DMS 273 treated with DMSO at 0.1 percent for 48 hours (cell line): ENCODE measurements around the gene FIBP.
A peak's percentile ranks its signal among the peaks of the same experiment; 100 is the strongest.
"Not testable (repeated sequence)": the region's sequence is repeated elsewhere in the genome, so short reads cannot be mapped to it uniquely, and the experiment has no call there.

Source experiments
- DNase-seq: peaks from one replicate; lab custom pipeline; 2025; lab: John Stamatoyannopoulos, UW

FIBP gene

GRCh38 chr11:65915101-65915820 is 27.0 kb upstream of the FIBP start:
- DNase-seq = peak; percentile 30

GRCh38 chr11:65912845-65913244 is 24.6 kb upstream of the FIBP start:
- DNase-seq = no peak

- DNase-seq = peak; percentile 26
Observed at GRCh38 chr11:65911682-65912568, 23.7 kb upstream of the FIBP start.

GRCh38 chr11:65907878-65908277 is 19.6 kb upstream of the FIBP start:
- no peak for DNase-seq

GRCh38 chr11:65906602-65907001 is 18.3 kb upstream of the FIBP start:
- DNase-seq = no peak

GRCh38 chr11:65903715-65904114 is 15.4 kb upstream of the FIBP start:
- DNase-seq = no peak

GRCh38 chr11:65903068-65903481 is 14.8 kb upstream of the FIBP start:
- DNase-seq = no peak

- DNase-seq = no peak
Observed at GRCh38 chr11:65900899-65901180, 12.6 kb upstream of the FIBP start.

- DNase-seq = no peak
Observed at GRCh38 chr11:65900125-65900898, 12.0 kb upstream of the FIBP start, which contains the start of gene FOSL1. FOSL1 (minus strand) TSS chr11:65900388; CDS start chr11:65900339, 49 bp downstream.

- no peak for DNase-seq
Observed at GRCh38 chr11:65899356-65900124, 11.3 kb upstream of the FIBP start.

GRCh38 chr11:65898656-65899355 is 10.5 kb upstream of the FIBP start:
- DNase-seq = no peak

- no peak for DNase-seq
Observed at GRCh38 chr11:65897020-65897471, 8.8 kb upstream of the FIBP start.

GRCh38 chr11:65896034-65896999 is 8.0 kb upstream of the FIBP start:
- DNase-seq = no peak

GRCh38 chr11:65895482-65895981 is 7.3 kb upstream of the FIBP start:
- no peak for DNase-seq

- DNase-seq = no peak
Observed at GRCh38 chr11:65894034-65894591, 5.8 kb upstream of the FIBP start.

GRCh38 chr11:65892661-65893317 is 4.5 kb upstream of the FIBP start:
- no peak for DNase-seq

- DNase-seq = not testable (repeated sequence)
Observed at GRCh38 chr11:65892137-65892540, 3.9 kb upstream of the FIBP start.

- no peak for DNase-seq
Observed at GRCh38 chr11:65891219-65892136, 3.2 kb upstream of the FIBP start.
